ENCODE results near the gene EXPH5.

Gene EXPH5

DNA sequence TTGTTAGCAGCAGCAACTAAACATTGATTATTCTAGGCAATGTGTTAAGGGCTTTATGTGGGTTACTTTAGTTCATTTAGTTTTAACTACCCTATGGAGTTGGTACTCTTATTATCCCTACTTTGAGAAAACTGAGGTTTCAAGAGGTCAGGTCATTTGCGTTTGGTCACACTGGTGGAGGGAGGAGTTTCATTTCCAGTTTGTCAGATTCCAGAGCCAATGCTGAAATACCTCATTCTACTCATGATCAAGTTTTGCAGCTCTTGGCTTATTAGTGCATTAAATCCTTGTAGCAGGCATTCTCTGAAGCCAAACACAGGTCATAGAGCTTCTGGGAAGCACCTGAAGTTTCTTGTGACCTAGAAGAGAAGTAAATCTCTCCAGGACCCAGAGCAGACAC lies 71.2 kb downstream of the EXPH5 start:
- in situ Hi-C loops (cut with HindIII; ENCODE audit: low sequenced_read_pairs), result no loop called here

DNA sequence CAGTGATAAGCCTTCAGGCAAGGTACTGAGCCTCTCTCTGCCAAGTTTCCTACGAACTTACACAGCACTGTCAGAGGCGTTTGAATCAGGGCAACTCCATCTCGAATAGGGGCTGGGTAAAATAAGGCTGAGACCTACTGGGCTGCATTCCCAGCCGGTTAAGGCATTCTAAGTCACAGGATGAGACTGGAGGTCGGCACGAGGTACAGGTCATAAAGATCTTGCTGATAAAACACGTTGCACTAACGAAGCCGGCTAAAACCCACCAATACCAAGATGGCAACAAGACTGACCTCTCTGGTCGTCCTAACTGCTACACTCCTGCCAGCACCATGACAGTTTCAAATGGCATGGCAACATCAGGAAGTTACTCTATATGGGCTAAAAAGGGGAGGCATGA lies 75.0 kb downstream of the EXPH5 start:
- in situ Hi-C loops (cut with HindIII; ENCODE audit: low sequenced_read_pairs), result no loop called here

DNA sequence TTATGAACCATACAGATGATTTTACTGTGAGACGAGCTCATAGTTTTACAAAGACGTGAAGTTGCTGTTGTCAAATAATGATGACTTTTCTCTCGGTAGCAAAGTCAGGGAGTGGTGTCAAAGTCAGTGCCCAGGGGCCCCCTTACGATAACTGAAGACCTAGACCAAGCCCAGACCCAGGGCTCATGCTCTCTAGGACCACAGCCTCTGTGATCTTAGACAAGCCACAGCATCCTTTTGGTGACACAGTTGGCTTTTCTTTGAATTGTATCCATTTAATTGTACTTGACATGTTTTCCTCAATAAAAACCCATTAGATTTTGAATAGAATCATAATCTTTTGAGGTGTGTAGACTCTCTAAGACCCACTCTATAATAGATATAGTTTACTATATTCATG lies 77.4 kb downstream of the EXPH5 start:
- in situ Hi-C loops (cut with HindIII; ENCODE audit: low sequenced_read_pairs), result no loop called here

DNA sequence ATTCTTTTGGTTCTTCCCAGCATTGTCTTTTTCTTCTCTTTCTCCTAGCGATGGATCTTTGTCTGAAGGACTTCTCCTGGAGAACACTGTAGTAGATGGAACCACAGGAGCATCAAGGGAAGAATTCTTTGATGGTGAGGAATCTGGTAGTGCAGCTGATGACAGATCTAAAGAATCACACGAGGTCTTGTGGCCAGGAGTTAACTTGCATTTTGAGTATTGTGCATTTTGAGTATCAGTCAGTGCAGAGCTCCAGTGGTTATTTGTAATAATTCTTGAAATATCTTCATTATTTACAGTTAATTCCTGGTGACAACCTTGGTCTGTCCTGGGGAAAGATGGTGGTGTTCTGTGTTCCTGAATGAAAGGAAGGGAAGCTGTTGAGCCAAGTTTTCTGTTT lies 80.9 kb downstream of the EXPH5 start:
- in situ Hi-C loops (cut with HindIII; ENCODE audit: low sequenced_read_pairs), result no loop called here

DNA sequence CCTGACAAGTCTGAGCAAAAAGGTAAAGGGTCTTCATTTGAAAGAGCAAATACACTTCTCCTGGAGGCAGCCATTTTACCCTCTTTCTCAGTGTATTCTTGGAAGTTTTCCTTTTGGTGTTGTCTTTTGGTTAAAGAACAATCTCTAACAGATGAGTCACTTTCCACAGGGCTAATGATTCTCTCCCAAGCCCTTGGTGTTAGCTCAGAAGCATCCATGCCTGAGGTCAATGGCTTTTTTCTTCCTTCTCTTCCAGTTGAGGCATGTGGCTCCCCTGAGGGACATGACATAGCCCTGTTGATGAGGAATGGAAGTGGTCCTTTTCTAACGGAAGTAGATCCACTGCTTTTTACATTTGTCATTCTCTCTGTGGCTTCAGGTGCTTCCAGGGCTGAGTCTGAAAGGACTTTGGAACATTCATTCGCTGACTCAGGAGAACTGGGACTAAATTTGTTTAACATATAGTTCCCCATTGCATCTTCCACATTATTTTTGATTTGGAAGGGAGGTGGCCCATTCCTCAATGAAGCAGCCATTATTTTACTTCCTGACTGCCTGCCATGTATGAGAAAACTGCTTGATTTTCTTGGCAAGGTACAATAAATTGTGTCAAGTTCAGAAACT lies 81.6 kb downstream of the EXPH5 start:
- in situ Hi-C loops (cut with HindIII; ENCODE audit: low sequenced_read_pairs), result no loop called here

DNA sequence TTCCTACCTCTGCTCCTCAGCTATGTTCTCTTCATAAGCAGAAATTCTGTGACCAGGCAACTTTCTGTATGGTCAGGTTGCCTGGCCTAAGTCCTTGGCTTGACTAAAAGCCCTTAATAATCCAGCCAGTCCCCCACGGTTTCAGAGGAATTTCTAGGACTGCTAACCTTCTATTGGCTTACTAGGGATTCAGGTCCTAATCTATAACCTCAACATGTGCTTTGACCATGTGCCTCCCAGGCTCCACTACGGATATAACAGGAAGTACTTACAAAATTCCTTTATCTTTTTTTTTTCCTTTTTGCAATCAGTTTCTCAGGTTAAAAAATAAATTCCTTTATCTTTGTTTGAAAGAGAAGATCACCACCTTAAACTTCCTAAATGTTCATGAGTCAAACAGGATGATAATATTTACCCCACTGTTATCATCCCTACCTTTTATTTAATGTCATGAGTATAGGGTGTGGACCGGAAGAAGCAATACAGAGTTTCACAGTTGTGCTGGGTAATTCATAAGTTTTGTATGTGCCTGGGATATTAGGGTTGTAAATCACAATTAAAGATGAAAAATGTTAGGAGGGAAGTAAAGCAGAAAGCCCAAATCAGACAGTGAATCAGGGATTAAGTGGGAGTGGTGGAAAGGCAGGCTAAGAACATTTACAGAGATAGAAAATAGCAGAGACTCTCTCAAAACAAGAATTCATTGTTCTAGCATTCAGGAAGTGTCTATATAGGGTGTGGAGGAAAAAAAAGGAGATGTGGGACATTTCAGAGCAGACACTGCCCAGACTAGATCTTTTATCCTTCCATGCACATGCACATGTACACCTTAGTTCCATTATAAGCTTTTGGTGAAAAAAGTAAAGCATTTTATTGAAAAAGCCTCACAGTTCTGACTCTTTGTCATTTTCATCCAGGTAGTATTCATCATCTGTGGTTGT lies 84.6 kb downstream of the EXPH5 start:
- in situ Hi-C loops (cut with HindIII; ENCODE audit: low sequenced_read_pairs), result no loop called here

DNA sequence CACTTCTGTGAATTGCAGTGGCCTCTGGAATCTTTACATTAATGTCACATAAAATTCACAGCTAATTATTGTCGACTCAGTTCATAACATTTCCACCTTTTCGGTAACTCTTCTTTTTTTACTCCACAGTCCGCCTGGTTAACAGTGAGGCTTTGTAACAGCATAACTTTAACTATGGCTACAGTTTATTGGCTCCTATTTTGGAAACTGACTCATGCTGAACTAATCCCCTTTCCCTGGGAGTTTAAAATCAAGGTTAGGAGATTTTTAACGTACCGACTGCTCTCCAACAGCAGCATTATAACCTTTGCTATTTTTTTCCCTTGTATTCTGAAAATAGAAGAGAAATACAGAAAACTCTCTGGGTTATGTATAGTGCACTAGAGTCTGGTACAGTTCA lies 92.2 kb downstream of the EXPH5 start:
- in situ Hi-C loops (cut with HindIII; ENCODE audit: low sequenced_read_pairs), result no loop called here

DNA sequence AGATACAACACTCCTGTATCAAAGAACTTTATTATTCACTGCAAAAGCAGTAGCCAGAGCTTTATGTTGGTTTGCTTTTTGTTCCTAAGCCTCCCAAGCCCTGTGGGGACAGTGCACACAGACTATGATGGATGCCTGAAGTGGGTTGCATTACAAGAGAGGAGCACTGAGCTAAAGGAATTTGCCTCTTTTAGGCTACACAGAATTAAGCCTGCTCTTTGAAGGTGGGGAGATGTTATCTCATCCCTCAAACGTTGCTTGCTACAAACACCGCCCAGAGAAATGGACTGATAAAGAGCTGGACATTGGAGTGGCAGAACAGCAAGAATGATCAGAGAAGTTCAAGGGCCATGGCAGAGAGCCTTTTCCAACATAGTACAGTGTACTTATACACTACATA lies 92.8 kb downstream of the EXPH5 start:
- in situ Hi-C loops (cut with HindIII; ENCODE audit: low sequenced_read_pairs), result no loop called here

DNA sequence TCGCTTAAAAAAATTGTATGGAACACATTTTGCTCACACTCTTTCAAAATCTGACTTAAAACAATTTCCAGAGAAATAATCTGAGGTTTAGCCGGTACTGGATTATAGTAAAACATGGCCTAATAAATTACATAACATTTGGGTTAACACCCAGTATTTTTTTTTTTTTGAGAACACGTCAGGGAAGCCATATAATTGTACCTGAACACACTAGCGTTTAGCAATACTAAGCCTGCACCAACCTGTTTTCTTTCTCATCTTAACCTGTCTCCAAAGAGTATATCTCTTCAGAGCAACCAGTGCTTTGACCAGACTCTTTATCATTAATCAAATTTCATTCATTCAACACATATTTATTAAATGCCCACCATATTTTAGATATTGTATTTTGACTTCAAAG lies 93.4 kb downstream of the EXPH5 start:
- in situ Hi-C loops (cut with HindIII; ENCODE audit: low sequenced_read_pairs), result no loop called here

DNA sequence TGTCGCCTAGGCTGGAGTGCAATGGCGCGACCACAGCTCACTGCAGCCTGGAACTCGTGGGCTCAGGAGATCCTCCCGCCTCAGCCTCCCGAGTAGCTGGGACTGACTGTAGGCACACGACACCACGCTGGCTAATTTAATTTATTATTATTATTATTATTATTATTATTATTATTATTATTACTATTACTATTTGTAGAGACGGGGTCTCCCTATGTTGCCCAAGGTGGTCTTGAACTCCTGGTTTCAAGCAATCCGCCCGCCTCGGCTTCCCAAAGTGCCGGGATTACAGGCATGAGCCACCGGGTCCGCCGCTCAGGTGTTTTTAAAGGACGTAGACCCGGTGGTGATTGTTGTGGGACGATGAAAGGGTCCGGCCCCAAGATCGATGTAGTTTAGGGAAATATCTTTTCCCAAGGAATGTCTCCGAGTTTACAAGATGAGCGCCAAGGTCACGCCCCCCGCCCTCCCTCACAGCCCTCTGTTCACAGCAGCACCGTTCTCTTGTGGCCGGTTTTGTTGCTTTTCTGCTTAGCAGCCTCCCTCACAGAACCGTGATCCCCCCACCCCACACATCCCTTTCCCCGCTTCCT lies 94.7 kb downstream of the EXPH5 start:
- in situ Hi-C loops (cut with HindIII; ENCODE audit: low sequenced_read_pairs), result no loop called here

DNA sequence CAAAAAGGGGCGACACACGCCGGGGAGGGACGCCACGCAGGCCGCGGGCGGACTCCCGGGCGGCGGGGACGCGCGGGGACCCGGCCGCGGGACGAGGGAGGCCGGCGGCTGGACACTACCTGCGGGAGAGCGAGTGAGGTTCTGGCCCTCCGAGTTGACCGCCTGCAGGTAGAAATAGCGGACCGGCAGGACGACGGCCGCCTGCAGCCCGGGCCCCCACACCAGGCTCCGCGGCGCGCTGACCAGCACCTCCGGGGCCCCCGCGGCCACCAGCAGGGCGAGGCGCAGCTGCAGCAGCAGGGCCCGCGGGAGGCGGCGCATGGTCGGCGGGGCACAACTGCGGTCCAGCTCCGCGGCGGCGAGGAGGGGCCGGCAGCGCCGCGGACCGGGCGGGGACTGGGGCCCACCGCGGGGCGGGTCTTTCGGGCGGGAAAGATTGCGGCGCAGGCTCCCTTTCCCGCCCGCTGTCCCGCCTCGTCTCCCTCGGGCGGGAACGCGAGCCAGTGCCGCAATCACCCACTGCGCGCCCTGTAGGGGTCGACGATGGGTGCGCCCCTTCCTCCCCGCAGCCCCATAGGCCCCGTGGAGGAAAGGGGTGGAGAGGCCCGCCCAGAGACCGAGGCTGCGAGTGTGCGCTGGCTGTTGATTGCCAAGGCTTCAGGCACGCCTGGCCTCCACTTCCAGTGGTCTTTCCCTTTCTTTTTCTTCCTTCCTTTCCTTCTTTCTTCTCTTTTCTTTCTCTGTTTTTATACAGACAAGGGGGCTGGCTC lies 95.3 kb downstream of the EXPH5 start, which contains the start of gene POGLUT3:
Gene POGLUT3, minus strand, starts transcription at position 339 of the 770 bp plus-strand sequence. Its CDS starts 18 bp downstream, at position 321.
- in situ Hi-C loops (cut with HindIII; ENCODE audit: low sequenced_read_pairs), result no loop called here

DNA sequence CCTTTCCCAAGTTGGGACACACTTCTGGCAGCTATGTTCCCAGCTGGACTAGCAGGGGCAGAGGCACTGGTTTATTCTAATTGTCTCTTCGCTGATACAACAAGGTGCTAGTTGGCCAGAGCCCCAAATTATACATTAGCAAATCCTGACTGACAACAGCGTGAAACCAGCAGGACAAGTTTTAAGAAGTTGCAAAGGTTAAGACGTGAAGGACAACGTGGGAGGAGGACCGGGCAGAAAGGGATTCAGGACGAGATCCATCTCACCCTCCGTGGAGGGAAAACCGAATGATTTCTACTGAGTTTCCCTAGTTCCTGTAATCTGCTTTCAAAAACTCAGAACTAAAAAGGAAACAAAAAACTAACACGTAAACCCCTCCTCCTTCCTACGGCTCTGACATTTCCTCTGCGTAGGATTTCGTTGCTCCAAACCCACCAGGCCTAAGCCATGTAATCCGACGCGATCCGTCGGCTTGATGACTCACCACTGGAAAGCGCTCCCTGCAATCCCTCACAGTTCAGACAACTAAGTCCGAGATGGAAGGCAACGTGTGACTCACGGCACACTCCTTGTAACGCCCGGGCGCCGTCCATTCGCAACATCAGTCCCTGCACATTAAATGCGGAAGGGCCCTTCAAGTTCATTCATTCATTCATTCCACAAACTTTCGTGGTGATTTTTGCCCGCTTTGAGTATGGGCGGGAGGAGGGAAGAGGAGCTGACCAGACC lies 96.1 kb downstream of the EXPH5 start:
- in situ Hi-C loops (cut with HindIII; ENCODE audit: low sequenced_read_pairs), result no loop called here

DNA sequence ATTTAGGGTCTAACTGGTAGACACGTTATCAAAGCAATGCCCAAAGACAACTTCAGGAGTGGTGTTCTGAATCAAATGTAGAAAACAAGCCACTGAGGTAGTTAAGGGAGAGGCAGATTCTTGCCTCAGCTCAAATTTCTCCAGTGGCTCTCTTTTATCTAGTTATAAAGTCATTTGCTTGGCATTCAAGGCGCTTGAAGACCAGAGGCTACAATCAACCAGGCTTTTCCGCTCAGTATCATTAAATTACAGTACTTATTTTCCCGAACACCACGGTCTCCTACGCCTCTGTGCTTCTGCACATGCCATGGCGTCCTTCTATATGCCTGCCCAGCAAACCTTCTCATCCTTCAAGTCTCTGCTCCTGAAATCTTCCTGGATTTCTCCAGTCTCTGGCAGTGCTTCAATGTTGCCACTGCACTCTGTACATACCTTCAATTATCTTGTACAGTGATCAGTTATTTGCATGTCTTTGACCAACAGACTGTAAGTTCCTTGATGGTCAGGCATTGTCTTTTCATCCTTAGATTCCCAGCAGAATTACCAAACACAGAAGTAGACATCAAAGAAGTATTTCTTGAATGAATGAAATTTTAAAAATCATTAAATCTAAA lies 96.8 kb downstream of the EXPH5 start:
- in situ Hi-C loops (cut with HindIII; ENCODE audit: low sequenced_read_pairs), result no loop called here

DNA sequence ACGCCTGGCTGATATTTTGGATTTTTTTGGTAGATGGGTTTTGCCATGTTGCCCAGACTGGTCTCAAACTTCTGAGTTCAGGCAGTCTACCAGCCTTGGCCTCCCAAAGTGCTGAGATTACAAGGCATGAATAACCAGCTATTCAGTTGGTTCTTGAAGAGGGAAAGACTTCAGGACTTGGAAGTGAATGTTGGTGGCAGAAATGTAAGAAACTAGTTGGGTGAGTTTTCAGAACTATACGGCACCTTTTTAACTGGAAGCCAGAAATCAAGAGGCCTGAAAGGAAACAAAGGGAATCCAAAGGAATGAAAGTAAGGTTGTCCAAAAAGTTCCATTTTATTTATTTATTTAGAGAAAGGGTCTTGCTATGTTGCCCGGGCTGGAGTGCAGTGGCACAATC lies 98.2 kb downstream of the EXPH5 start:
- in situ Hi-C loops (cut with HindIII; ENCODE audit: low sequenced_read_pairs), result no loop called here

DNA sequence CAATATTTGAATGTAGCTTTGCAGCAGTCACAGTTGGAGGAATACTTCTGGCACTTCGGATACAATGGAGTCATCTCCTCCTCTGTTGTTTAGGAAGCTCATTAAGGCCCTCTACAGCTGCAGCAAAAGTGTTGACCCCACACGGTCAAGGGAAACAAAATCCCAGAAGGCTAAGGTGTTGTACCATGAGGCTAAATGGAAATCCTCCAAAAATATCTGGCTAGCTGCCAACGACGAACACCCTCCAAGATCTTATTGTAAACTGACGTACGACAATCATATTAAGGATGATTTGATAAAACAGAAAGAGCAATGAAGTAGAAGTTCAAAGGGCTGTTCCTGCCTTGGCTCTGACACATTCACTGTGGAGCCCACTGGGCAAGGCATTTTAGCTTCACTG lies 99.4 kb downstream of the EXPH5 start:
- in situ Hi-C loops (cut with HindIII; ENCODE audit: low sequenced_read_pairs), result no loop called here

DNA sequence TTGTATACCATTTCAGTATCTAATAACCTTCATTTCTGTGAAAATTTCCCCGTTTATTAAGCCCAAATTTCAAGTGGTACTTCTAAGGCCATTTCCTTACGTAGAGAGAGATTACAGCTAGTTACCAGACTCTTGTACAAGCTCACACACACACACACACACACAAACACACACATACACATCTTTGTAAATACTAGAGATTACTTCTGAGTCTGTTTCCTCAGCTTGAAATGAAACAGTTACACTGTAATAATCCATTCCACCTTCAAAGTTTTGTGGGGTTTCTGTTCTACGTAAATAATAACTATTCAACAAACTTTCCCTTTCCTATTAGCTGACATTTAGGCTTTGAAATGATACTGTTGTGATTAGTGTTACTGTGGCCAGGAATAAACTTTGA lies 101.6 kb downstream of the EXPH5 start:
- in situ Hi-C loops (cut with HindIII; ENCODE audit: low sequenced_read_pairs), result no loop called here

DNA sequence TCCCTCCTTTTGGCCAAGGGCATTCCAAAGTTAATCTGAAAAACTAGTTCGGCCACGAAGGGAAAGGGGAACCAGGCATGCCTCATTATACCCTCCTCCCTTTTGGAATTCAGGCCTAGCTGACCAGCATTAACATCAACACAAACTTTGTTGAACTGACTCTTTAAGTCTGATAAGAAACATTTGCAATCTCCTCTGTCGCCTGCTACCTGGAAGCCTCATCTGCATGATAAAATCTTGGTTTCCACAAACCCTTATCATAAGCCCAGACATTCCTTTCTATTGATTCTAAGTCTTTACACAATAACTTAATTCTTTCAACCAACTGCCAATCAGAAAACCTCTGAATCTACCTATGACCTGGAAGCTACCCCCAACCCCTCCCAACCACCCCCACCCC lies 106.7 kb downstream of the EXPH5 start:
- in situ Hi-C loops (cut with HindIII; ENCODE audit: low sequenced_read_pairs), result no loop called here

DNA sequence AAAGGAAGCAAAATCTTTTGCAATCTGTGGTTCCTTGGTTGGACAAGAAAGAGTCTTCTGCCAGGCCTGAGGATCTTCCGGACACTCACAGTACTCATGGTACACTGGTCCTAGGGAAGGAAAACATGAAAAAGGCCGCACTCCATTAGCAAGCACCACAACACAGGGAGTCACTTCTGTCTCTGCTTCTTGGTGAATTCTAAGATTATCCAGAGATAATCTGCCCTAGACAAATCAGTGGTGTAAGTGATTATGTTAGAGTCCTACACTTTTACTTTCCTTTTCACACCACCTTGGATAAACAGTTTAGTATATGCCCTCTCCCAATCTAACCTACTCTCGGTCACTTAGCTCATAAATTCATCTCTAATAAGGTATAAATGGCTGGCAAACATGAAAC lies 107.2 kb downstream of the EXPH5 start:
- in situ Hi-C loops (cut with HindIII; ENCODE audit: low sequenced_read_pairs), result no loop called here

DNA sequence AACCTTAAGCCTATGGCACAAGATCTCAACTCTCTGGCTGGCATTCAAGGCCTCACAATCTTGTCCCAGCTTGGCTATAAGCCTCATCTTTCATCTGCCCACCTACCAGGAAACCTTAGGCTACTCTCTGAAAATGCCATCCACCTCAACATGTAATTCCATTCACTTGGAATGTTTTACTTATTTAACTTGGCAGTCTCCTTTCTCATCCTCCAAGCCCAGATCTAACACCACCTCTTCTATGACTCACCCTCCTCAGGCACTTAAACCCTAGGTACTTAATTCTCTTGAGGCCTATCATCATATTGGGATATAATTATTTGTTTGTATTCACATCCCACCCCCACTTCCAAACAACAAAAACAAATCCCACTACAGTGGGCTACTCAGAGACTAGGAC lies 110.4 kb downstream of the EXPH5 start:
- in situ Hi-C loops (cut with HindIII; ENCODE audit: low sequenced_read_pairs), result no loop called here

Data from DLD1 (cell line).